Measurements from ENCODE around the gene FAH.

DNA sequence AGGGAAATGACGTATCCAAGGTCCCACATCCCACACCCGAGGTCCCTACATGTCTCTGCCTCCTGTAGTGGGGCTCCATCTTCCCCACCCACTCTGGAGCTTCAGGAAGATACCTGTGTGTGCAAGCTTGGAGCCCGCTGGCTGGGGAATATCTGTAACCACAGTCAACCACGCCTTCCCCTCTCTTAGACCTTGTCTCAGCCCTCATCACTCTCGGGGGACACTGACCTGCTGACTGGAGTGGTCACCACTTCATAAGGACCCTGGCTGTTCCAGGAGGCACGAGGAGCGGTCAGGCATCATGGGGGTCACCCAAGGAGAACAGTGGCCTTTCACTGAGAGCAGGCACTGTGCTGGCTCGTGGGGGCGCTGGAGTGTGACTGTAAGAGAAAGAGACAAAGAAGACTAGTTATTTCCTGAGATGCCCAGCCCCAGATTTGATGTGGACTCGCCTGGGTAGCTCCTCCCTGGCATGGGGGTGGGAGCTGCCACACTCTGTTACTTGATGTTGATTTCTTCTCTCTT lies 50.6 kb downstream of the FAH start:
- TF ChIP-seq, protein P1, sequence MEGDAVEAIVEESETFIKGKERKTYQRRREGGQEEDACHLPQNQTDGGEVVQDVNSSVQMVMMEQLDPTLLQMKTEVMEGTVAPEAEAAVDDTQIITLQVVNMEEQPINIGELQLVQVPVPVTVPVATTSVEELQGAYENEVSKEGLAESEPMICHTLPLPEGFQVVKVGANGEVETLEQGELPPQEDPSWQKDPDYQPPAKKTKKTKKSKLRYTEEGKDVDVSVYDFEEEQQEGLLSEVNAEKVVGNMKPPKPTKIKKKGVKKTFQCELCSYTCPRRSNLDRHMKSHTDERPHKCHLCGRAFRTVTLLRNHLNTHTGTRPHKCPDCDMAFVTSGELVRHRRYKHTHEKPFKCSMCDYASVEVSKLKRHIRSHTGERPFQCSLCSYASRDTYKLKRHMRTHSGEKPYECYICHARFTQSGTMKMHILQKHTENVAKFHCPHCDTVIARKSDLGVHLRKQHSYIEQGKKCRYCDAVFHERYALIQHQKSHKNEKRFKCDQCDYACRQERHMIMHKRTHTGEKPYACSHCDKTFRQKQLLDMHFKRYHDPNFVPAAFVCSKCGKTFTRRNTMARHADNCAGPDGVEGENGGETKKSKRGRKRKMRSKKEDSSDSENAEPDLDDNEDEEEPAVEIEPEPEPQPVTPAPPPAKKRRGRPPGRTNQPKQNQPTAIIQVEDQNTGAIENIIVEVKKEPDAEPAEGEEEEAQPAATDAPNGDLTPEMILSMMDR (IDR thresholded peaks at IDR 0.05) = no peak
- TF ChIP-seq EZH2 (IDR thresholded peaks at IDR 0.05; ENCODE audit: borderline replicate concordance, insufficient read depth, low read depth, low read length, poor library complexity, severe bottlenecking) = no peak
